Natural killer cell (primary cell): ENCODE measurements around the gene JOSD1. TPM values are rescaled to one million over a fixed set of nuclear protein-coding genes. Genes with fewer than 3 reads are reported as not detected.
A peak's percentile ranks its signal among the peaks of the same experiment; 100 is the strongest.

Experiments
- ATAC-seq, 3 donors: fragments of 150-1000 bp in 2 of 3; fragments of 200-7000 bp in 1 of 3; cut with Tn5 transposase; 1 replicate in 1 of 3; 2 replicates in 2 of 3; pipeline ENCODE4 v1.10.0; 2021; ENCODE audit warnings: mild to moderate bottlenecking in 2 of 3, moderate library complexity in 2 of 3
- DNase-seq, 2 donors: peaks; one replicate each; pipeline versions ENCODE4 v3.0.0 to v3.0.0-alpha.2; 2013 to 2021; ENCODE audit warnings: mixed read lengths in 1 of 2
- H3K27ac ChIP-seq: one replicate; pipeline ENCODE4 v1.5.1; 2013; ENCODE audit warnings: mild to moderate bottlenecking, low read length
- H3K27me3 ChIP-seq: one replicate; pipeline ENCODE4 v1.6.1; 2013; ENCODE audit warnings: low read length; ENCODE audit not compliant: control insufficient read depth, insufficient read depth
- H3K36me3 ChIP-seq: one replicate; pipeline ENCODE4 v1.6.1; 2013; ENCODE audit warnings: low read length; ENCODE audit not compliant: control insufficient read depth, insufficient read depth
- H3K4me1 ChIP-seq: one replicate; pipeline ENCODE4 v1.6.1; 2013; ENCODE audit warnings: low read length; ENCODE audit not compliant: control insufficient read depth, insufficient read depth
- H3K4me3 ChIP-seq: one replicate; pipeline ENCODE4 v1.5.1; 2013; ENCODE audit warnings: low read length
- H3K9me3 ChIP-seq: one replicate; pipeline ENCODE4 v1.6.1; 2013; ENCODE audit warnings: low read length; ENCODE audit not compliant: control insufficient read depth, insufficient read depth
- H3K27ac Mint-ChIP-seq, 2 donors: one replicate each; pipeline ENCODE4 v1.8.0; 2022; ENCODE audit warnings: mild to moderate bottlenecking in 2 of 2, mixed read lengths in 2 of 2, moderate library complexity in 1 of 2
- H3K27me3 Mint-ChIP-seq, 2 donors: one replicate each; pipeline ENCODE4 v1.8.0; 2022; ENCODE audit warnings: low read depth in 2 of 2, mixed read lengths in 2 of 2
- H3K36me3 Mint-ChIP-seq: one replicate; pipeline ENCODE4 v1.8.0; 2022; ENCODE audit warnings: mixed read lengths
- H3K4me1 Mint-ChIP-seq, 2 donors: one replicate each; pipeline ENCODE4 v1.8.0; 2022; ENCODE audit warnings: mixed read lengths in 2 of 2
- H3K4me3 Mint-ChIP-seq: one replicate; pipeline ENCODE4 v1.8.0; 2022; ENCODE audit warnings: mild to moderate bottlenecking, moderate library complexity, mixed read lengths
- H3K9me3 Mint-ChIP-seq, 2 donors: one replicate each; pipeline ENCODE4 v1.8.0; 2022; ENCODE audit warnings: mixed read lengths in 2 of 2
- CTCF ChIP-seq: fragments of 200-600 bp; IDR thresholded peaks from one replicate; pipeline ENCODE4 v1.8.0; 2022; ENCODE audit warnings: antibody characterized with exemption
- WGBS: methylation state at CpG from one replicate; pipeline ENCODE4 v1.1.7; 2013; ENCODE audit warnings: missing lambda C conversion rate; ENCODE audit not compliant: insufficient coverage; 5-methylcytosine and 5-hydroxymethylcytosine counted together
- intact Hi-C: fragments of 100-400 bp; cut with micrococcal nuclease; formaldehyde crosslinking; loops from one replicate; pipeline ENCODE4 v1.14.2; 2022
- total RNA-seq, 4 donors: library from RNA; stranded (reverse); fragments of 120-200 nt in 1 of 4; gene quantifications; one replicate each; pipeline versions ENCODE4 v1.2.3 to v1.2.4, GENCODE V29; 2013 to 2022

JOSD1 gene
- total RNA-seq, 3 donors from 2014 or later (not counting 1 experiment from before 2014, with no cell fraction given) = 123 to 165 (median 128) TPM

GRCh38 chr22:38736257-38736570, 35.5 kb upstream of the JOSD1 start:
- no peaks in the 10 kb centered on the region for H3K36me3 Mint-ChIP-seq
- peaks cover 24 to 60% of the 10 kb centered on the region in 2 donors for H3K4me1 Mint-ChIP-seq
- H3K4me3 ChIP-seq = no peak overlapping the region
- H3K4me1 ChIP-seq = peaks cover 61% of the 10 kb centered on the region
- no peak overlapping the region for H3K27ac ChIP-seq
- DNase-seq = no peak
- no peaks in the 10 kb centered on the region for H3K9me3 ChIP-seq
- intact Hi-C loops = no loop called here
- no peaks in the 10 kb centered on the region for H3K27me3 Mint-ChIP-seq
- no peak for ATAC-seq
- H3K36me3 ChIP-seq = peaks cover 83% of the 10 kb centered on the region
- H3K27me3 ChIP-seq = no peaks in the 10 kb centered on the region
- no peak for TF ChIP-seq CTCF
- peak overlapping the region; percentile 83 to 86 for H3K27ac Mint-ChIP-seq
- H3K4me3 Mint-ChIP-seq = no peak overlapping the region
- H3K9me3 Mint-ChIP-seq = no peaks in the 10 kb centered on the region
- 81% methylated on average over 7 of the region's 7 CpGs for WGBS

- WGBS = 79% methylated on average over 15 of the region's 15 CpGs
- Histone ChIP-seq H3K36me3 (peaks cover 82% of the 10 kb centered on the region), H3K27ac (peak overlapping the region; percentile 16), H3K4me1 (peaks cover 55% of the 10 kb centered on the region), H3K27me3 (no peaks in the 10 kb centered on the region), H3K9me3 (no peaks in the 10 kb centered on the region), H3K4me3 (no peak overlapping the region)
- Mint-ChIP-seq H3K4me1 (peaks cover 24 to 55% of the 10 kb centered on the region in 2 donors), H3K9me3 (no peaks in the 10 kb centered on the region), H3K4me3 (no peak overlapping the region), H3K36me3 (no peaks in the 10 kb centered on the region), H3K27ac (peak overlapping the region; percentile 83 to 86), H3K27me3 (no peaks in the 10 kb centered on the region)
- TF ChIP-seq CTCF = no peak
- peak in 2 of 3 donors; percentile 3 to 14 for ATAC-seq
- intact Hi-C loops = no loop called here
- DNase-seq = peak in 1 of 2 donors; percentile 56
Observed at GRCh38 chr22:38735465-38736256, 34.9 kb upstream of the JOSD1 start.

GRCh38 chr22:38735126-38735464, 34.4 kb upstream of the JOSD1 start:
- H3K9me3 Mint-ChIP-seq = no peaks in the 10 kb centered on the region
- ATAC-seq (no peak), DNase-seq (no peak)
- Histone ChIP-seq H3K9me3 (no peaks in the 10 kb centered on the region), H3K36me3 (peaks cover 82% of the 10 kb centered on the region), H3K27ac (peak overlapping the region; percentile 6), H3K27me3 (no peaks in the 10 kb centered on the region), H3K4me3 (no peak overlapping the region), H3K4me1 (peaks cover 49% of the 10 kb centered on the region)
- no peaks in the 10 kb centered on the region for H3K27me3 Mint-ChIP-seq
- peaks cover 27 to 60% of the 10 kb centered on the region in 2 donors for H3K4me1 Mint-ChIP-seq
- no peaks in the 10 kb centered on the region for H3K36me3 Mint-ChIP-seq
- no peak overlapping the region for H3K4me3 Mint-ChIP-seq
- H3K27ac Mint-ChIP-seq = peak overlapping the region; percentile 83 to 86
- intact Hi-C loops = no loop called here
- TF ChIP-seq CTCF = no peak
- 96% methylated on average over 7 of the region's 7 CpGs for WGBS
